ENCODE results near the gene PSMB11.

GRCh38 chr14:23021889-23022442, 20.0 kb upstream of the PSMB11 start:
- TF ChIP-seq REST (IDR thresholded peaks at IDR 0.05; ENCODE audit: low read depth, low read length) = no peak
- TF ChIP-seq RELA (IDR thresholded peaks at IDR 0.05; ENCODE audit: borderline replicate concordance, partially characterized antibody) = no peak
- no peak for TF ChIP-seq USF1 (IDR thresholded peaks at IDR 0.05; ENCODE audit: borderline replicate concordance, extremely low read length, insufficient read depth, low read depth, low read length)
- no peak for TF ChIP-seq BCLAF1 (IDR thresholded peaks at IDR 0.05)
- no peak for TF ChIP-seq CBX5 (IDR thresholded peaks at IDR 0.05; ENCODE audit: low read depth)
- TF ChIP-seq CTCF (IDR thresholded peaks at IDR 0.05 in 2 of 3, conservative IDR thresholded peaks at IDR 0.05 in 1 of 3; ENCODE audit: control insufficient read depth in 2 of 3, extremely low read depth in 1 of 3, insufficient read depth in 1 of 3, low read depth in 3 of 3, low read length in 3 of 3) = no peak
- no peak for TF ChIP-seq CHD2 (IDR thresholded peaks at IDR 0.05; ENCODE audit: borderline replicate concordance, low read depth, low read length)
- TF ChIP-seq ETV6 (conservative IDR thresholded peaks at IDR 0.05 in 1 of 2, IDR thresholded peaks at IDR 0.05 in 1 of 2; ENCODE audit: borderline replicate concordance in 1 of 2, low read depth in 1 of 2) = no peak
- no peak for TF ChIP-seq SMC3 (IDR thresholded peaks at IDR 0.05; ENCODE audit: borderline replicate concordance, low read length)
- no peak for TF ChIP-seq EZH2 (IDR thresholded peaks at IDR 0.05; ENCODE audit: borderline replicate concordance, control insufficient read depth, low read depth, low read length)
